GM19193 (cell line): ENCODE results near the gene ZNF492.
"Not testable (repeated sequence)": the region's sequence is repeated elsewhere in the genome, so short reads cannot be mapped to it uniquely, and the experiment has no call there.

Experiments
- POLR2A ChIP-seq: IDR thresholded peaks from 4 replicates; pipeline ENCODE4 v1.6.1; 2011; ENCODE audit not compliant: insufficient read depth, insufficient read length; ENCODE audit errors: extremely low read depth

The ZNF492 gene

DNA sequence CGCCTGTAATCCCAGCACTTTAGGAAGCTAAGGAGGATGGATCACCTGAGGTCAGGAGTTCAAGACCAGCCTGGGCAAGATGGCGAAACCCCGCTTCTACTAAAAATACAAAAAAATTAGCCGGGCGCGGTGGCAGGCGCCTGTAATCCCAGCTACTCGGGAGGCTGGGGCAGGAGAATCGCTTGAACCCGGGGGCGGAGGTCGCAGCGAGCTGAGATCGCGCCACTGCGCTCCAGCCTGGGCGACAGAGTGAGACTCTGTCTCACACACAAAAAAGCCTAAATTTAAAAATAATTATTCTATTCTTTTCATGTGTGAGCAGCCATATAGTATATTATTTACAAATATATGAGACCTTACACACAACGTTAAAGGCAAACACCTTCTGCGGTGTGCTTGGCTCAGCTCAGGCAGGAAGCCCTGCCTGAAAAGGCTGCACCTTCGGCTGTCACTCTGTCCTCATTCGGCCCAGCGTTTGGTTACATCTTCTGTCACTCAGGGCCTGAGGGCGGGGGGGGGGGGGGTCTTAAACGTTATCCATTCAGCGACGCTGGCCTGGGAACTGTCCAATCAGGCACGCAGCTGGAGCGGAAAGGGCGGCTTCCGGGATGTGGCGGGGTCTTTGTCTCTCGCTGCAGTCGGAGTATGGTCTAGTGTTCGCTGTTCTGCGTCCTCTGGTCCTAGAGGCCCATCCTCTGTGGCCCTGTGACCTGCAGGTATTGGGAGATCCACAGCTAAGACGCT lies at the start of gene ZNF492:
Gene ZNF492, plus strand, starts transcription at position 619 of the 744 bp plus-strand sequence. CDS start 19,076 bp downstream, outside the sequence.
- TF ChIP-seq POLR2A, result not testable (repeated sequence)

DNA sequence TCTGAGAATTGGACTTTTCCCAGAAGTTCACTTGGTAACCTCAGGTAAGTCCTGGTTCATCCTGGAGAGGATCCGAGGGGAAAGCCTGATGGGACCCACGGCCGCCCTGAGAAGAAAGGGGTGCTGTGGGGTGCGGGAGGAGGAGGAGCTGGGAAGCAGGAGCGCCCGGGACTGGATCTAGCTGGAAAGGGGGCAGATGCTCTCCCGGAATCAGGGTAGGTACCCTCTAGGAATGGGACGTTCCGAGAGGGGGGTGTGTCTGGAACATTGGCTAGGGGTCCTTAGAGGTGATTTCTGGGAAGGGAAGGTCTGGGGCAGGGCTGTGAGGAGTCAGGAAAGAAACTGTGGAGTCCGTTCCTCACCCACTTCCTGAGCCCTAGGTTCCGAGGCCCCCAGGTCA lies 38.7 kb upstream of the ZNF492 start:
- TF ChIP-seq POLR2A, result no peak

DNA sequence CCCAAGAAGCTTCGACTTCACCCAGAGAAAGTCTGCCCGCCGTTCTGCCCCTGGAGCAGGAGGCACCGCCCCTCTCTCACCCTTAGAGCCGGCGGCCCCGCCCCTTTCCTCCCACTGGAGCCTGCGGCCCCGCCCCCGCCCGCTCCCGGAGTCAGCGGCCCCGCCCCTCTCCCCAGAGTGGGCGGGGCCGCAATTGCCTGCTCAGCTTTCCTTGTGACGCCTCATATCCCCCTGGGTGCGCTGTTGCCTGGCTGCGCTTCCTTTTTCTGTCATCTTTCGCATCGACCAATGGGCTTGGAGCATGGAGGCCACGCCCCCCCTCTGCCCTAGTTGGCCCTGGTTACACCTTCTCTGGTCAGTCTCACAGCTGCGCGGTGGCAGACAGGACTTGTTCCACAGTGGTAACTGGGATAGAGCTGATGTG lies 38.2 kb upstream of the ZNF492 start:
- TF ChIP-seq POLR2A, result no peak

DNA sequence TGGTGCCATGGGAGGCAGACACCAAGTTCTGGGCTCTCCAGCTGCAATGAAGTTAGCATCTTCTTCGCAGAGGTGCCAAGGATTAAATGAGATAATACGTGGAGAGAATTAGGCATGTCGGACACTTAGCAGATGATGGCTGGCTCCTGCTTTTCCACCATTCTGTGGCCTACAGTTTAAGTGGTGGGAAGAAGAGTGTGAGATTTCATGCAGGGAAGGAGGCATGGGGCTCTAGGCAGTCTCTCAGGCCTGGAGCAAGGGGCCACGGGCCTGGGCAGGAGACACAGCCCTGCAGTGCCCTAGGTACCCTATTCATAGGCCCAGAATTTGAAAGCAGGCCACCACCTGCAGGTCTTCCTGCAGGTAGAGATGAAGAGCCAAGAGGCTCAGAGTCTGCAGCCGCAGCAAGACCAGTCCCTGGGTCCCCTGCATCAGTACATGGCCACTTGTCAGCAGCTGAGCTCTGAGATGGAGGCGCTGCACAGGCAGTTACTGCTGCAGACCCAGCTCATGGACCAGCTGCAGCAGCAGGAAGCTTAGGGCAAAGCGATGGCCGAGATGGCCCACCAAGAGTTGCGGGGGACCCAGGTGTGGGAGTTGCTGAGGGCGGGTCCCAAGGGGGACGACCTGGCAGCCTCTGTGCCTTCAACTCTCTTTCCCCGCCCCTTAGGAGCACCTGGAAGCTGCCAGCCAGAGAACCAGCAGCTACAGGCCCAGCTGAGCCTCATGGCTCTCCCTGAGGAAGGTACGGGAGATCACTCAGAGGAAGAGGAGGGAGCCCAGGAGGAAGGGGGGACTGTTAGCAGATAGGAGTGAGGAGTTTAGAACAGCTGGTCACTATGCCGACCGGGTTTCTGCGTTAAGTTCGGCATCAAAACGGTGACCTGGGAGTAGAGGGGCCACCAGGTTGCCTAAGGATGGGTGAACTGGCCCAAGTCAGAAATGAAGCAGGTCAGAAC lies 33.2 kb upstream of the ZNF492 start:
- no peak for TF ChIP-seq POLR2A

DNA sequence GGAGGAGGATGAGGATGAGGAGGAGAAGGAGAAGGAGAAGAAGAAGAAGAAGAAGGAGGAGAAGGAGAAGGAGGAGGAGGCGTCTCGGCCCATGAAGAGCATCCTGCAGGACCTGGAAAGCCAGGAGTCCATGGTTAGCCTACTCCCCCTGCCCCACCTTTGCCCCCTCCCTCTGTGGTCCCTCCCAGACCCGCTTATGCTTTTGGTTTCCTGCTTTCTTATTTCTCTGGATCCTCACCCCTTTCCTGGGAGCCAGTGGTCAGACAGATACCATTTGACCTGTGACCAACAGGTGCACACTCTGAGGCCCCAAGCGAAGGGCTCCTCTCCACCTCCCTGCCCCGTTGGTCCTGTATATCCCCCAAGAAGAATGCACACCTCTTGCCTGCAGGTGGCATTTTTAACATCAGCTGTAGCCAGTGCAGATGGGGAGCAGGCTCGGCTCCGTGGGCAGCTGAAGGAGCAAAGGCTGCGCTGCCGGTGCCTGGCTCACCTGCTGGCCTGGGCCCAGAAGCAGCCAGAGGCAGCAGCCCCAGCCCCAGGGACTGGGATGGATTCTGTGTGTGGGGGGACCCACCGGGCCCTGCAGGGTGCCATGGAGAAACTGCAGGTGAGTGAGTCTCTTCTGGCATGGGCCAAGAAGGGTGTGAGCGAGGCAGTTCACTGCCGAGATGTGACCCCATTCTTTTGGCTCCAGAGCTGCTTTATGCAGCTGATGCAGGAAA lies 32.1 kb upstream of the ZNF492 start:
- TF ChIP-seq POLR2A, result no peak

DNA sequence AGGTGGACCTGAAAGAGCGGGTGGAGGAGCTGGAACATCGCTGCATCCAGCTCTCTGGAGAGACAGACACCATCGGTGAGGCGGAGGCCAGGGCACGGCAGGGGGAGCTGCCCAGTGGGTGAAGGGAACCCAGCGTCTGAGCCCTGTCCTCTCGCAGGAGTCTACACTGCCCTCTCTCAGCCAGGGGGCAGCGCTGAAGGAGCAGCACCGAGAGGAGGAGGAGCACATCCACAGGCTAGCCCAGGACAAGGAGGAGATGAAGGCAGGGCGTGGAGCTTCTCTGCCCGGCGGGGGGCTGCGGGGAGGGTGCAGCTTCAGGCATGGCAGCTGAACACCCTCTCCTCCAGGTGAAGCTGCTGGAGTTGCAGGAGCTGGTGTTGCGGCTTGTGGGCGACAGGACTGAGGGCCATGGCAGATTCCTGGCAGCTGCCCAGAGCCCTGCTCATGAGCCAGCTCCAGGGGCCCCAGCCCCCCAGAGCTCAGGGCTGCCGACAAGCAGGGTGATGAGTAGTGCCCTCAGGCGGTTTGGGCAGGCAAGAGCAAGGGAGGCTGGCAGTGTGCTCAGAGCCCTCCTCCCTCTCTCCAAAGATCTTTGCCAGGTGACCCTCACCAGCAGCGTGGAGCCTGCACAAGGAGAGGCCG lies 31.4 kb upstream of the ZNF492 start:
- no peak for TF ChIP-seq POLR2A

DNA sequence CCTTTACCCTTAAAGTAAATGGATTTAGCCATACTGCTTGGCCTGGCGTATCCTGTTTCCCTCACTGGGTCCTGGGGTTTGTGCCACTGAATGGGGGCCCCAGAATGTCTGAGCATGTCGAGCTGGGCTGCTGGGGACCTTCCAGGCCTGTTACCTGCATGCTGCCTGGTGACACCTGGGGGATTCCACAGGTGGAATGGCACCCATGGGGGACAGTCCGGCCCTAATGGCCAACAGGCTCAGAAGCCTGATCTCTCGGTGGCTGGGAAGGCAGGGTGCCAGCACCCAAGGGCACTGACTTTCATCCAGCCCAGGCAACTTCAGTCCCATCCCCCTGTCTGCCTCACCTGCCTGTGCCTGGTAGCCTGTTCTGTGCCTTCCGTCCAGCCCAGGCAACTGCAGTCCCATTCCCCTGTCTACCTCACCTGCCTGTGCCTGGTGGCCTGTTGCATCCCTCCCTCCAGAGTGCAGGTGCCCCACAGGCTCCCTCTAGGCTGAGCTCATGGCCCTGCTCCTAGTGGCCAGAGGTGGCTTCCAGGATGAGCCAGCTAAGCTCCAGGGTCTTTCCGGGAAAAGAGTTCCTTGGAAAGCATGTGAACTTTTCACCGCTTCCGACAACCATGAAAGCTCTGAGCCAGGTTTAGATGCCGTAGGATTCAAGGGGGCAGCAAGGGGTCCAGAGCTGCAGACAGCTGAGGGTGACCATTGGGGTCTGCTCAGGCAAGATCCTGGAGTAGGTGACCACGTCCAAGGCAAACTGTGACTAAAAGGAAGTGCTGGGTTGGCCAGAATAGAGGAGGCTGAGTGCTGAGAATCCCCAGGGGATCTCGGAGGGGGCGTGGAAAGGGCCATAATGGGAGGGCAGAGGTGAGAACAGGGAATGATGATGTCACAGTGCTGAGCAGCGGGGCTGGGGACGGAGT lies 30.3 kb upstream of the ZNF492 start:
- no peak for TF ChIP-seq POLR2A

DNA sequence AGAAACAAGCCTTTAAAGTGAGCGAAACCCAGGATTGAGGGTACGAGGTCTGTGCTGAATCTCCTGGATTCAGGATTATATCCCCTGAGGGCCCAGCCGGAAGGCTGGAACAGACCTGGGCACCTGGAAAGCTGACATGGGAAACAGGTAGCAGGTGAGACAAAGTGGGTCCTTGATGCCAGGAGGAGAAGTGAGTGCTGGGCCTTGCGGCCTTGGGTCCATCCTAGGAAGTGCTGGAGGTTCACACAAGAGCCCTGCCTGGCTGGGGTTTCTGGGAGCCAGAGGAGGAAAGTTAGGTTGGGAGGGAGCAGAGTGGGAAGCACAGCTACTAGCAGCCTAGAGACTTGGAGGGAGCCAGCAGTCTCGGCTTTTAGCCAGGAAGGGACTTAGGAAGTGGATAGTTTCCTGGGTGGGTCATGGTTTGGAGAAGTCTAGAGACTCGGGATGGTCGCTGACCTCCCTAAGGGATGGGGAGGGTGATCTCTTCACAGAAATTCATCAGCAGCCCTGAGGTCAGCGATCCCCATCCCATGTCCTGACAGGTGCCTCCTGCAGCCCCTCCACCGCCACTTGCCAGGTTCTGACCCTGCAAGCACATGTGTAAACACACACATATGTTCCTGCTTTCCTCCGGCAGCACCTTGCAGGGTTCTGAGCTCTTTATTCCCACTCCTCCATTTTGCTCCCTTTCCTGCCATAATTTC lies 29.4 kb upstream of the ZNF492 start:
- no peak for TF ChIP-seq POLR2A

DNA sequence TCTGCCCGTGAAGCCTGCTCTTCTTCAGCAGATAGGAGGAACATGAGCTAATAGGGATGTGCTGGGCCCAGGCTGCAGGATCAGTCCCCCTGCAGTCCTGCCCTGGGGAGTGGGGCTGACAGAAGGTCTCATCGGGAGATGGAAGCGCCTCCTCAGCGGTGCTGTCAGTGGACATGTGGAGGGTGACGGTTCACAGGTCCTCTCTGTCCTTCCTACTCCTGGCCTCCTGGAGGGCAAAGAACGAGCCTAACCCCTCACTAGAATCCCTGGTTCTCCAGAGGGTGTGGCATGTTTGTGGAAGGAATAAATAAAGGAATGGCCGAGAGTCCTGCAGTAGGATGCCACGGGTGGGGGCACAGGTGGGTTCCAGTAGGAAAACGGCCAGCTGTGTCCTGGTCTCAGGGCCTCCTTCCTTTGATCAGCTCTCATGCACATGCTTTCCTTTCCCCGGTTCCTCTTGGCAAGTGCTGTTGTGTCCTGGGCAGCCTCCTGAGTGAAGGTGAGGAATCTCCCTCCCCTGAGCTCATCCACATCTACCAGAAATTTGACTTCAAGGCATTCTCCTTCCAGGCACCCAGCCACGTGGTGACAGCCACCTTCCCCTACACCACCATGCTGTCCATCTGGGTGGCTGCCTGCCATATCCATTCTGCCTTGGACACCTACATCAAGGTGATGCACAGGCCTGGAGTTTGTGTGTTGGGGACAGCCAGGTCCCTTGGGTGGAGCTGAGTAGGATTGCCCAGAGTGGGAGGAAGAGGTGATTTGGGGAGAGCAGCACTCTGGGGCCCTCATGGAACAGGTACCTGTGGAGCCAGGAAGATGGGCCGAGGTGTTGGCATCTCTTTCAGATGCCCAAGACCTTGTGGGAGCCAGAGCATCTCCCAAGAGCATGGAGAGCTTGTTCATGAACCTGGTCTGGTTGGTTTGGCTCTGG lies 28.6 kb upstream of the ZNF492 start:
- no peak for TF ChIP-seq POLR2A

DNA sequence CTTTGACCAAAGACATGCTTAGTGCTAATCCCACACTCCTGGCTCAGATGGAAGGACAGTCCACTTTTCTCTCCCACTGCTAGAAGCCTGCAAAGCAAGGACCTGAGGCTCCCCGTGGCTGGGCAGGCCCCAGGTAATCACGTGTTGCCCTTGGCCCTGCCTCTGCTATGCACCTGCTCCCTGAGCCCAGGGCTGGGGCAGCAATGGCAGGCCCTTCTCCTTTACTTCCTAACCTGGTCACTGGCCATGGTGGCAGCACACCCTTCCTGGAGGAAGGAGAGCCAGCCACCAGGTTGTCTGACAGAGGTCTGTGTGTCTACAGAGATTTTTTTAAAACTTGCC lies 27.9 kb upstream of the ZNF492 start:
- no peak for TF ChIP-seq POLR2A

DNA sequence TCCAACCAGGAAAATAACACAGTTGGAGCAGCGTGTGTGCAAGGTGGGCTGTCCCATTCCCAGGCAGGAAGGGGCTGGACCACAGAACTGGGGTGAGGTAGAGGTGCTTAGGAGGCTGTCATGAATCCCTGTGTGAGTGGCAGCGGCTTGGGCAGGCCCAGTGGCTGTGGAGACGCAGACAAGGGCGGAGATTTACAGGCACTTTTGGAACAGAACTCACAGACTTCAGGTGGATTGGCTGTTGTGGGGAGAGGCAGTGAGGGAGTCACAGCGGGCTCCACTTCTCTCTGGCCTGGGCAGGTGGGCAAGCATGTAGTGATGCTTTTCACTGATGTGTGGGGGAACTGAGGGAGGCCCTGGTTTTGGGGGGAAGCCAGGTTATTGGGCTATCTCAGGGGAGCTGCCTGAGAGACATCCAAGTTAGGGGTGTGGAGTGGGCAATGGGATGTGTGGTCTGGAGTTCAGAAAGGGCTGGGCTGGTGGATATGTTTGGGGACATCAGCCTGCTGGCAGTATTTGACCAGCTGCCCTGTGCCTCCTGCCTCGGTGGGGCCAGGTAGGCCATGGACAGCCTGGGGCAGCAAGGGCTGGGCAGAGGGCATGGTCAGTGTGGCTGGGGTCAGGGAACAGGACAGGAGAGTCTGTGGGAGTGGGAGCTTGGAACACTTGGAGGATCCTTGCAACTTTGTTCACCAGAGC lies 27.0 kb upstream of the ZNF492 start:
- no peak for TF ChIP-seq POLR2A

DNA sequence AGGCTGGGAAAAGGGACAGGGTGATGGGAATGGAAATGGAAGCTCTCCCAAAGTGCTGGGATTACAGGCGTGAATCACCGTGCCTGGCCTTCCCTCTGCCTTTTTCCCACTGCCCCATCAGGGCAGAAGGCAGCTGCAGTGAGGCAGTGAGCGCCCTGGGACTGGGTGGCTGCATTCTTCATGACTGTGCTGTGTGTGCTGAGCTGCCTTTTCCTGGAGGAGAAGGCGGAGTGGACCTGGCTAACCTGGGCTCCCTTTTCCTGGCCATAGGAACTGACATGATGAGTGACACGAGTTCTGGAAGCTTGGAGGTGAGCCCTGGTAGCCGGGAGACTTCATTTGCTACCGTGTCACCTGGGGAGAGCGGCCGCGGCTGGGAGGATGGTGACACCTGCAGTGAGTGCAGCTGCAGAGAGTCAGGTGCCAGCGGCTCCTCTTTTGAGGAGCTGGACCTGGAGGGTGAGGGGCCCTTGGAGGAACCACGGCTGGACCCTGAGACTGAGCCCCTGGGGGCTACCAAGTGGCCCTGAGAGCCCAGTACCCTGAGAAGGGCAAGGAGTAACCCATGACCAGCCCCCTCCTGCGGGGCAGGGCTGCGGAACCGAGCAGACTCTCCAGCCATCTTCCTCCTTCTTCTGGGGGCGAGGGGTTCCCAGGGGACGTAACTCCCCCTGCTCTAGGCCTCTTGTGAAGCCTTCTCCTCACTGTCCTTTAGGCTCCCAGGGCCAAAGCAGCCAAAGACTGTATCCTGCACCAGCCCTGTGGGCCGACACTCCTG lies 26.3 kb upstream of the ZNF492 start:
- TF ChIP-seq POLR2A, result no peak
